ENCODE results near the gene IQCH. TPM values are rescaled to one million over a fixed set of nuclear protein-coding genes. Genes with fewer than 3 reads are reported as not detected.

The IQCH gene
- total and polyA plus RNA-seq, 10 donors, result 0.12 to 2.3 (median 1.3) TPM

DNA sequence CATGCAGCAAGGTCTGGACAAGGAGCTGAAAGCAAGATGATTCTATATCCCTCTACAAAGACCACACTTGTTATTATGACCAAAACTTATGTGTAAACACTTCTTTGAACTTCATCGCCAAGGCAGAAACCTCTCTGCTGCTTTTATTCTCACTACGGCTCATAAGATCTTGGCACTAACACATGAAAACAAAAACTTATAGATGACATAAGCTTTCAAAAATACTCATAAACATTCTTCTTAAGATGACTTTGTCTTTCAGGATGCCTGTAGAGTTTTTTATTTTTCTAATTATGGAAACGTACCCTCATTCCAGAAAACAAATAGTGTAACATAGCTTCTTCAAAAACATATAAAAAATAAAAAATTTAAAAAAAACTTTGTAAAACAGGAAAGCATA is 253.8 kb downstream of the IQCH start:
- peaks cover 0 to 25% (median 10%) of the 10 kb centered on the region in 6 donors for H3K36me3 ChIP-seq
- intact Hi-C loops (cut with DNase I; ENCODE audit: low total_unique reads), result no loop called here
- H3K4me3 ChIP-seq, result no peak overlapping the region
- no peak overlapping the region for H3K27ac ChIP-seq
- H3K27me3 ChIP-seq (replicated peaks in 1 of 7), result no peaks in the 10 kb centered on the region
- TF ChIP-seq POLR2AphosphoS5 (IDR thresholded peaks at IDR 0.05) (no peak), POLR2A (IDR thresholded peaks at IDR 0.05) (no peak)
- TF ChIP-seq, protein P1, sequence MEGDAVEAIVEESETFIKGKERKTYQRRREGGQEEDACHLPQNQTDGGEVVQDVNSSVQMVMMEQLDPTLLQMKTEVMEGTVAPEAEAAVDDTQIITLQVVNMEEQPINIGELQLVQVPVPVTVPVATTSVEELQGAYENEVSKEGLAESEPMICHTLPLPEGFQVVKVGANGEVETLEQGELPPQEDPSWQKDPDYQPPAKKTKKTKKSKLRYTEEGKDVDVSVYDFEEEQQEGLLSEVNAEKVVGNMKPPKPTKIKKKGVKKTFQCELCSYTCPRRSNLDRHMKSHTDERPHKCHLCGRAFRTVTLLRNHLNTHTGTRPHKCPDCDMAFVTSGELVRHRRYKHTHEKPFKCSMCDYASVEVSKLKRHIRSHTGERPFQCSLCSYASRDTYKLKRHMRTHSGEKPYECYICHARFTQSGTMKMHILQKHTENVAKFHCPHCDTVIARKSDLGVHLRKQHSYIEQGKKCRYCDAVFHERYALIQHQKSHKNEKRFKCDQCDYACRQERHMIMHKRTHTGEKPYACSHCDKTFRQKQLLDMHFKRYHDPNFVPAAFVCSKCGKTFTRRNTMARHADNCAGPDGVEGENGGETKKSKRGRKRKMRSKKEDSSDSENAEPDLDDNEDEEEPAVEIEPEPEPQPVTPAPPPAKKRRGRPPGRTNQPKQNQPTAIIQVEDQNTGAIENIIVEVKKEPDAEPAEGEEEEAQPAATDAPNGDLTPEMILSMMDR (IDR thresholded peaks at IDR 0.05 in 8 of 11, conservative IDR thresholded peaks at IDR 0.05 in 3 of 11), result no peak
- H3K9me3 ChIP-seq, result no peaks in the 10 kb centered on the region
- peaks cover 0 to 17% (median 9%) of the 10 kb centered on the region in 6 donors for H3K4me1 ChIP-seq
- WGBS, 5 donors, result 89 to 96% (median 94%) methylated on average over 3 of the region's 3 CpGs
- no peak for DNase-seq

DNA sequence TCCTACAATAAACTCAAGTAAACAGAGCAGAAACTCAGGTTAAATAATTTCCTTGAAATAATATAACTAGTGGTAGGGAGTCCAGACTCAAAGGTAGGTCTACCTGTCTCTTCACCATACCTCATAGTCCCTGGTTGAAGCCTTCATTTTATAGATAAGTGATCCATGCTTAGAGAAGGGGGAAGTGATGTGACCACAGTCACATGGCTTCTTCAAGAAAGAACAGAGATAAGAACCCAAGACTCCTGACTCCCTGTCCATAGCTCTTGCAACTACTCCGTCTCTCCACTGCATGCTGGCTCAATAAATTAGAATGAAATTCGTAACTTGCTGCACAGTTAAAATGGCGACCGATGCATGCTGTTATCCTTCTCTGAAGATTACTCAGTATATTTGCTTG is 255.3 kb downstream of the IQCH start:
- TF ChIP-seq, protein P1 (IDR thresholded peaks at IDR 0.05 in 8 of 11, conservative IDR thresholded peaks at IDR 0.05 in 3 of 11), result no peak
- TF ChIP-seq POLR2AphosphoS5 (IDR thresholded peaks at IDR 0.05) (no peak), POLR2A (IDR thresholded peaks at IDR 0.05) (no peak)
- intact Hi-C loops (cut with DNase I; ENCODE audit: low total_unique reads), result no loop called here
- peaks cover 0 to 17% (median 9%) of the 10 kb centered on the region in 6 donors for H3K4me1 ChIP-seq
- H3K9me3 ChIP-seq, result no peaks in the 10 kb centered on the region
- no peak for DNase-seq
- peaks cover 0 to 40% (median 19%) of the 10 kb centered on the region in 6 donors for H3K36me3 ChIP-seq
- WGBS, 5 donors, result 85 to 96% (median 92%) methylated on average over 4 of the region's 4 CpGs
- H3K27ac ChIP-seq, result no peak overlapping the region
- H3K27me3 ChIP-seq (replicated peaks in 1 of 7), result no peaks in the 10 kb centered on the region
- H3K4me3 ChIP-seq, result no peak overlapping the region

DNA sequence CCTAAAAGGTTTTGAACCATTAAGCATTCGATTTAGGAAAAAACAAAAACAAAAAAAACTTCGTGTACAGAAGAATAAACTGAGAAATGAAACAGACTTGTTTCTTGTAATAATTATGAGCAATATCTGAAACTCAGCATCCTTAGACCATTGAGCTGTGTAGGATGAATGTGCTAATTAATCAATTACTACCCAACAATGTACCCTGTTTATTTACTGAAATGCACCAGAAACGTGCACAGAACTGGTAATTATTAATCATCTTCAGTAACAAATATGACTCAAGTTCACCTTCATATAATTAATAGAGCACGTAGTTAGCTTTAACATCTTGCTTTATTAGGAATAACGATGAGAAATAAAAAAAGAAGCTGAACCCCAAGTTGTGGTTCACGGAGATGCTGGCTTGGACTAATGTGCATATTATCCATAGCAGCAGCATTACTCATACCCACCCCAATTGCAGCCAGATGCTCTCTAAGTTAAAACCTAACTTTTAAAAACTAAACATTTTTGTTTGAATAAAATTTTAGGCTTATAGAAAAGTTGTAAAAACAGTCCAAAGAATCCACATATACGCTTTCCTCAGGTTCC is 256.1 kb downstream of the IQCH start:
- no peaks in the 10 kb centered on the region for H3K27me3 ChIP-seq (replicated peaks in 1 of 7)
- H3K27ac ChIP-seq, result no peak overlapping the region
- 87 to 94% (median 93%) methylated on average over 7 of the region's 7 CpGs for WGBS, 5 donors
- DNase-seq, result no peak
- peaks cover 0 to 48% (median 19%) of the 10 kb centered on the region in 6 donors for H3K36me3 ChIP-seq
- H3K4me3 ChIP-seq, result no peak overlapping the region
- H3K4me1 ChIP-seq, result peaks cover 0 to 17% (median 9%) of the 10 kb centered on the region in 6 donors
- no peak for TF ChIP-seq POLR2AphosphoS5 (IDR thresholded peaks at IDR 0.05)
- TF ChIP-seq POLR2A (IDR thresholded peaks at IDR 0.05), result no peak
- TF ChIP-seq, protein P1 (IDR thresholded peaks at IDR 0.05 in 8 of 11, conservative IDR thresholded peaks at IDR 0.05 in 3 of 11), result no peak
- intact Hi-C loops (cut with DNase I; ENCODE audit: low total_unique reads), result no loop called here
- no peaks in the 10 kb centered on the region for H3K9me3 ChIP-seq

DNA sequence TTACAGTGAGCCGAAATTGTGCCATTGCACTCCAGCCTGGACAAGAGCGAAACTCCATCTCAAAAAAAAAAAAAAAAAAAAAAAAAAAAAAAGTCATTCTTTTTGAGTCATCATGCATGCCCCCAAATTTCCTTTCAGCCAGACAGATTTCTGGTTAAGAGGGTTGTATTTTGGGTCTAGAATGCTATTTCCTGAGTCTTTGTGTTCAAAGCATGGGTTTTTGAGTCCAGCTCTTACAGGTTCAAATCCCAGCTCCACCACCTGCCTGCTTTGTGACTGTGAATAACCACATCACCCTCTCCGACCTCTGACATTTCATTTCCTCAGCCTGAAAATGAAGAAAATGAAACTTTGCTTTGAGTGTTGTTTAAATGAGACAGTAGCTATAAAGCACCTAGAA is 257.0 kb downstream of the IQCH start:
- intact Hi-C loops (cut with DNase I; ENCODE audit: low total_unique reads), result no loop called here
- H3K4me3 ChIP-seq, result no peak overlapping the region
- H3K27me3 ChIP-seq (replicated peaks in 1 of 7), result no peaks in the 10 kb centered on the region
- no peaks in the 10 kb centered on the region for H3K9me3 ChIP-seq
- WGBS, 5 donors, result 91 to 97% (median 94%) methylated on average over 3 of the region's 3 CpGs
- H3K36me3 ChIP-seq, result peaks cover 0 to 53% (median 19%) of the 10 kb centered on the region in 6 donors
- TF ChIP-seq POLR2A (IDR thresholded peaks at IDR 0.05), result no peak
- TF ChIP-seq, protein P1 (IDR thresholded peaks at IDR 0.05 in 8 of 11, conservative IDR thresholded peaks at IDR 0.05 in 3 of 11), result no peak
- no peak for TF ChIP-seq POLR2AphosphoS5 (IDR thresholded peaks at IDR 0.05)
- H3K27ac ChIP-seq, result no peak overlapping the region
- DNase-seq, result no peak
- H3K4me1 ChIP-seq, result peaks cover 0 to 8% (median 4%) of the 10 kb centered on the region in 6 donors
